DND-41 (cell line): ENCODE results near the gene COQ8B.

Source experiments
- ATAC-seq: fragments of 200-7000 bp; cut with Tn5 transposase; 3 replicates; pipeline ENCODE4 v1.9.1; 2021; ENCODE audit warnings: low read depth; ENCODE audit not compliant: insufficient read depth
- DNase-seq: peaks from one replicate; pipeline ENCODE4 v3.0.0-alpha.2; 2020
- H2AFZ ChIP-seq: 2 replicates; pipeline ENCODE4 v1.6.0; 2012; ENCODE audit warnings: low read depth, low read length
- H3K27ac ChIP-seq: 2 replicates; pipeline ENCODE4 v1.5.1; 2012; ENCODE audit warnings: low read length, inconsistent platforms
- H3K27me3 ChIP-seq: fragments of 200-600 bp; sonication (generic); 2 replicates; pipeline ENCODE4 v1.6.0; 2012; ENCODE audit warnings: low read length, mild to moderate bottlenecking, inconsistent platforms; ENCODE audit not compliant: insufficient read depth, poor library complexity
- H3K36me3 ChIP-seq: 2 replicates; pipeline ENCODE4 v1.5.1; 2012; ENCODE audit warnings: low read length, inconsistent platforms; ENCODE audit not compliant: insufficient read depth
- H3K4me1 ChIP-seq: 2 replicates; pipeline ENCODE4 v1.5.1; 2012; ENCODE audit warnings: mild to moderate bottlenecking, low read length; ENCODE audit not compliant: insufficient read depth
- H3K4me2 ChIP-seq: 2 replicates; pipeline ENCODE4 v1.6.0; 2012; ENCODE audit warnings: mild to moderate bottlenecking, moderate library complexity, low read length, inconsistent platforms; ENCODE audit not compliant: insufficient read depth
- H3K4me3 ChIP-seq, 2 experiments: fragments of 200-600 bp in 1 of 2; shearing (Covaris generic) in 1 of 2; 2 replicates each; pipeline ENCODE4 v1.5.1; 2012 to 2016; ENCODE audit warnings: inconsistent platforms in 2 of 2, low read length in 2 of 2, mild to moderate bottlenecking in 2 of 2, low read depth in 1 of 2, moderate library complexity in 1 of 2
- H3K79me2 ChIP-seq: 2 replicates; pipeline ENCODE4 v1.6.0; 2012; ENCODE audit warnings: low read length, inconsistent platforms; ENCODE audit not compliant: insufficient read depth
- H3K9ac ChIP-seq: 2 replicates; pipeline ENCODE4 v1.6.0; 2012; ENCODE audit warnings: low read depth, mild to moderate bottlenecking, inconsistent platforms, low read length, moderate library complexity
- H3K9me3 ChIP-seq: 2 replicates; pipeline ENCODE4 v1.5.1; 2012; ENCODE audit warnings: low read length, moderate library complexity, mild to moderate bottlenecking, inconsistent platforms; ENCODE audit not compliant: insufficient read depth, severe bottlenecking
- H4K20me1 ChIP-seq: 2 replicates; pipeline ENCODE4 v1.6.0; 2012; ENCODE audit warnings: low read length; ENCODE audit not compliant: insufficient read depth
- CTCF ChIP-seq: IDR thresholded peaks from 2 replicates; pipeline ENCODE4 v1.5.1; 2012; ENCODE audit warnings: borderline replicate concordance, low read length, moderate library complexity, mild to moderate bottlenecking; ENCODE audit not compliant: poor library complexity, severe bottlenecking; ENCODE audit errors: extremely low read depth
- EZH2 ChIP-seq: IDR thresholded peaks from 3 replicates; pipeline ENCODE4 v1.6.1; 2012; ENCODE audit warnings: borderline replicate concordance, low read depth, mild to moderate bottlenecking, moderate library complexity, low read length, inconsistent platforms; ENCODE audit not compliant: severe bottlenecking

The COQ8B gene

GRCh38 chr19:40693896-40694295, 22.8 kb downstream of the COQ8B start:
- H4K20me1 ChIP-seq: no peaks in the 10 kb centered on the region
- no peak overlapping the region for H3K4me3 ChIP-seq
- H3K9ac ChIP-seq: no peak overlapping the region
- H3K4me2 ChIP-seq: no peak overlapping the region
- no peak overlapping the region for H2AFZ ChIP-seq
- ATAC-seq: no peak
- H3K27me3 ChIP-seq: no peaks in the 10 kb centered on the region
- H3K27ac ChIP-seq: no peak overlapping the region
- H3K79me2 ChIP-seq: no peaks in the 10 kb centered on the region
- TF ChIP-seq CTCF (no peak), EZH2 (no peak)
- H3K4me1 ChIP-seq: peaks cover 24% of the 10 kb centered on the region
- DNase-seq: no peak
- H3K36me3 ChIP-seq: 0 out of 2 replicates have a peak, but pooled peaks cover 7% of the 10 kb centered on the region
- H3K9me3 ChIP-seq: no peaks in the 10 kb centered on the region

GRCh38 chr19:40693150-40693788, 23.4 kb downstream of the COQ8B start:
- Histone ChIP-seq H3K36me3 (0 out of 2 replicates have a peak, but pooled peaks cover 7% of the 10 kb centered on the region), H3K79me2 (no peaks in the 10 kb centered on the region), H3K27ac (no peak overlapping the region), H4K20me1 (no peaks in the 10 kb centered on the region), H3K4me1 (peaks cover 26% of the 10 kb centered on the region), H3K9me3 (no peaks in the 10 kb centered on the region), H3K4me2 (no peak overlapping the region), H2AFZ (no peak overlapping the region), H3K27me3 (no peaks in the 10 kb centered on the region), H3K9ac (no peak overlapping the region), H3K4me3 (no peak overlapping the region)
- DNase-seq: no peak
- ATAC-seq: no peak
- no peak for TF ChIP-seq CTCF

GRCh38 chr19:40692212-40692551, 24.5 kb downstream of the COQ8B start:
- no peak overlapping the region for H3K4me2 ChIP-seq
- no peaks in the 10 kb centered on the region for H4K20me1 ChIP-seq
- ATAC-seq: no peak

More at GRCh38 chr19:40692212-40692551, 24.5 kb downstream of the COQ8B start:
- Histone ChIP-seq H3K9me3 (no peaks in the 10 kb centered on the region), H2AFZ (no peak overlapping the region), H3K79me2 (no peaks in the 10 kb centered on the region), H3K9ac (no peak overlapping the region), H3K27ac (no peak overlapping the region), H3K4me1 (peaks cover 26% of the 10 kb centered on the region), H3K36me3 (0 out of 2 replicates have a peak, but pooled peaks cover 7% of the 10 kb centered on the region), H3K27me3 (no peaks in the 10 kb centered on the region), H3K4me3 (no peak overlapping the region)
- no peak for DNase-seq
- TF ChIP-seq EZH2: no peak
- no peak for TF ChIP-seq CTCF
